Measurements from ENCODE around the gene TBC1D9.

DNA sequence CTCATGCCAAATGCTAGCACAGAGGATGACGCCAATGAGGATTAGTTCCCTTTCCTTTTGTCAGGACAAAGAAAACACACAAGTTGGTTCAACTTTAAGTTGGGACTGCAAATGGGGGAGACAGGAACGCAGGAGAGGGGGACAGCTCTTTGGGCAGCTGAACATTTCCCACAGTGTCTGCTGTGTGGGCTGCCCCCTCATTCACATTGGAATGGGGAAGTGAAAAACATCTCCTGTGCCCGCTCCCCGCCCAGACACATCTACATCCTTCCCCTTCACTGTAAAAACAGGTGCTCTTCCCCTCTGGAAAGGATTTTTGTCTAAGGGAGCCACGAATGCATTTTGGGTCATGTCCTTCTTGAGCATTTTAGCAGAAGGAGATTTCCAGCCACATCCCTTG, 44.5 kb upstream of the TBC1D9 start:
- no peak for TF ChIP-seq CTCF (IDR thresholded peaks at IDR 0.05)
- TF ChIP-seq ZFX (IDR thresholded peaks at IDR 0.05; ENCODE audit: borderline replicate concordance), result no peak

Measured in 22Rv1 (cell line).